Transverse colon (tissue), 4 donors: ENCODE results near the gene HSD17B8. TPM values are rescaled to one million over a fixed set of nuclear protein-coding genes. Genes with fewer than 3 reads are reported as not detected.

ENCODE experiments used
- DNase-seq: peaks from one replicate; pipeline ENCODE4 v3.0.0-alpha.2; 2019
- H3K27ac ChIP-seq, 4 donors: fragments of 200-600 bp; sonication (generic); 2 replicates each; pipeline ENCODE4 v1.5.1; 2016 to 2018; ENCODE audit warnings: inconsistent platforms in 4 of 4
- H3K27me3 ChIP-seq: fragments of 200-600 bp; sonication (generic); 2 replicates; pipeline ENCODE4 v1.5.1; 2017; ENCODE audit warnings: inconsistent platforms
- H3K36me3 ChIP-seq, 4 donors: fragments of 200-600 bp; sonication (generic); 2 replicates each; pipeline ENCODE4 v1.5.1; 2017 to 2019; ENCODE audit warnings: inconsistent platforms in 4 of 4
- H3K4me1 ChIP-seq, 4 donors: fragments of 200-600 bp; sonication (generic); 2 replicates each; pipeline ENCODE4 v1.5.1; 2017 to 2020; ENCODE audit warnings: inconsistent platforms in 4 of 4
- H3K4me3 ChIP-seq, 4 donors: fragments of 200-600 bp; sonication (generic); 1 replicate in 1 of 4; 2 replicates in 3 of 4; pipeline versions ENCODE4 v1.5.1 to v1.6.1; 2017 to 2019; ENCODE audit warnings: inconsistent platforms in 4 of 4
- H3K9me3 ChIP-seq, 2 donors: fragments of 200-600 bp; sonication (generic); 2 replicates each; pipeline ENCODE4 v1.5.1; 2017 to 2019; ENCODE audit warnings: inconsistent platforms in 2 of 2
- EP300 ChIP-seq: sonication (generic); formaldehyde crosslinking; IDR thresholded peaks from one replicate; pipeline ENCODE4 v1.6.1; 2017; ENCODE audit warnings: antibody characterized with exemption, low read depth
- POLR2A ChIP-seq: fragments of 450-650 bp; IDR thresholded peaks from one replicate; pipeline ENCODE4 v1.6.1; 2016; ENCODE audit warnings: antibody characterized with exemption, mild to moderate bottlenecking, moderate library complexity
- POLR2AphosphoS5 ChIP-seq, 3 donors: sonication (generic); formaldehyde crosslinking; IDR thresholded peaks; one replicate each; pipeline ENCODE4 v1.6.1; 2016; ENCODE audit warnings: antibody characterized with exemption in 3 of 3
- WGBS, 2 donors: methylation state at CpG; one replicate each; pipeline ENCODE4 v1.1.5; 2018; ENCODE audit warnings: low coverage in 1 of 2; 5-methylcytosine and 5-hydroxymethylcytosine counted together
- in situ Hi-C, 4 donors: fragments of 200-750 bp; cut with MboI; loops; one replicate each; pipeline versions ENCODE4 v1.15.0 to v1.15.1; 2017; ENCODE audit warnings: low sequenced_read_pairs in 3 of 4, low pct_ligation_motif_present in 1 of 4, low pct_unique_long_range_greater_than_20kb in 1 of 4
- intact Hi-C: fragments of 100-400 bp; cut with DNase I; formaldehyde crosslinking; loops from one replicate; pipeline ENCODE4 v1.15.1; 2023; ENCODE audit warnings: low total_unique reads
- total RNA-seq, 4 donors: library from RNA; depleted of rRNA; stranded (reverse); fragments of >200 nt; gene quantifications; one replicate each; pipeline ENCODE4 v1.1.0, GENCODE V29; 2016
- TF ChIP-seq, protein P1 (sequence below), 5 experiments: fragments of 200-600 bp in 3 of 5; fragments of 450-650 bp in 2 of 5; sonication (generic) in 3 of 5; IDR thresholded peaks; 1 replicate in 2 of 5; 2 replicates in 3 of 5; pipeline ENCODE4 v1.5.1; 2016 to 2017; ENCODE audit warnings: antibody characterized with exemption in 5 of 5, inconsistent platforms in 3 of 5, mild to moderate bottlenecking in 2 of 5, moderate library complexity in 1 of 5

The HSD17B8 gene
- total RNA-seq, 4 donors from 2014 or later, result 34.3 to 65.7 (median 43.1) TPM

- no peak for TF ChIP-seq POLR2AphosphoS5 (IDR thresholded peaks at IDR 0.05)
- TF ChIP-seq, protein P1, sequence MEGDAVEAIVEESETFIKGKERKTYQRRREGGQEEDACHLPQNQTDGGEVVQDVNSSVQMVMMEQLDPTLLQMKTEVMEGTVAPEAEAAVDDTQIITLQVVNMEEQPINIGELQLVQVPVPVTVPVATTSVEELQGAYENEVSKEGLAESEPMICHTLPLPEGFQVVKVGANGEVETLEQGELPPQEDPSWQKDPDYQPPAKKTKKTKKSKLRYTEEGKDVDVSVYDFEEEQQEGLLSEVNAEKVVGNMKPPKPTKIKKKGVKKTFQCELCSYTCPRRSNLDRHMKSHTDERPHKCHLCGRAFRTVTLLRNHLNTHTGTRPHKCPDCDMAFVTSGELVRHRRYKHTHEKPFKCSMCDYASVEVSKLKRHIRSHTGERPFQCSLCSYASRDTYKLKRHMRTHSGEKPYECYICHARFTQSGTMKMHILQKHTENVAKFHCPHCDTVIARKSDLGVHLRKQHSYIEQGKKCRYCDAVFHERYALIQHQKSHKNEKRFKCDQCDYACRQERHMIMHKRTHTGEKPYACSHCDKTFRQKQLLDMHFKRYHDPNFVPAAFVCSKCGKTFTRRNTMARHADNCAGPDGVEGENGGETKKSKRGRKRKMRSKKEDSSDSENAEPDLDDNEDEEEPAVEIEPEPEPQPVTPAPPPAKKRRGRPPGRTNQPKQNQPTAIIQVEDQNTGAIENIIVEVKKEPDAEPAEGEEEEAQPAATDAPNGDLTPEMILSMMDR (IDR thresholded peaks at IDR 0.05), result no peak
- no peak for TF ChIP-seq EP300
- no peak for TF ChIP-seq POLR2A
- Histone ChIP-seq H3K36me3 (peaks cover 0 to 23% (median 10%) of the 10 kb centered on the region in 4 donors), H3K9me3 (no peaks in the 10 kb centered on the region), H3K4me1 (peaks cover 27 to 48% (median 36%) of the 10 kb centered on the region in 4 donors), H3K27me3 (no peaks in the 10 kb centered on the region), H3K4me3 (no peak overlapping the region), H3K27ac (peak overlapping the region in 2 of 4 donors; percentile 6 to 11)
- no peak for DNase-seq
- intact Hi-C loops (no loop called here), in situ Hi-C loops (no loop called here)
- WGBS, 2 donors, result 58 to 67% methylated on average over 2 to 6 of the region's 6 CpGs
Measured at GRCh38 chr6:33198159-33198852, 6.1 kb upstream of the HSD17B8 start.

DNA sequence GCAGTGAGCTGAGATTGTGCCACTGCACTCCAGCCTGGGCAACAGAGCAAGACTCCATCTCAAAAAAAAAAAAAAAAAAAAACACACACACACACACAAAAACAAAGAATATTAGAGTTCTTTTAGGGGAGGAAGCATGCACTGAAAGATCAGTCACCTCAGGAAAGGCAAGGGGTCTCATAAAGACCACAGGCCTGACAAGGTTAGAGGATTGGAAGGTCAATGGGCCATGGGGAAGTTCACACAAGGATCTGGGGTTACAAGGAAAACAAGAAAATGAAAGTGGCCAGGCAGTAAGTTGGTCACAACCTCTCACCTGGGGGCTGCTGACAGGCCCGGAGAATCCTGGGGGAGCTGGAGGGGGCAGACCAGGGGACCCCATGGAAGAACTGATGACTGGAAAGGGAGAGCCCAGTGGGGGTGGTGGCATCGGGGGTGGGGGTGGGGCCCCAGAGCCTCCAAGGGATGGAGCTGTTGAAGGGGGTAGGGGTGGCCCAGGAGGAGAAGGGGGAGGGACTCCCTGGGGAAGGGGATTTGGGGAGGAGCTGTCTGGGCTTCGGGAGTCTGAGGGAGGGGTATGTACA is 5.5 kb upstream of the HSD17B8 start:
- H3K4me1 ChIP-seq, result peaks cover 27 to 51% (median 37%) of the 10 kb centered on the region in 4 donors
- in situ Hi-C loops (no loop called here), intact Hi-C loops (no loop called here)
- peak overlapping the region in 3 of 4 donors; percentile 76 to 84 (median 84) for H3K4me3 ChIP-seq
- TF ChIP-seq, protein P1 (IDR thresholded peaks at IDR 0.05), result no peak
- TF ChIP-seq EP300 (no peak), POLR2A (no peak), POLR2AphosphoS5 (IDR thresholded peaks at IDR 0.05) (no peak)
- H3K36me3 ChIP-seq, result peaks cover 0 to 24% (median 11%) of the 10 kb centered on the region in 4 donors
- no peaks in the 10 kb centered on the region for H3K9me3 ChIP-seq
- no peak for DNase-seq
- no peaks in the 10 kb centered on the region for H3K27me3 ChIP-seq
- peak overlapping the region; percentile 92 to 98 (median 95) for H3K27ac ChIP-seq
- 0 to 27% methylated on average over 1 to 3 of the region's 3 CpGs for WGBS, 2 donors

GRCh38 chr6:33199687-33200218 is 4.7 kb upstream of the HSD17B8 start:
- in situ Hi-C loops, result no loop called here
- H3K4me3 ChIP-seq, result peak overlapping the region; percentile 76 to 98 (median 84)
- DNase-seq, result peak; percentile 86
- H3K27ac ChIP-seq, result peak overlapping the region; percentile 92 to 98 (median 95)
- H3K9me3 ChIP-seq, result no peaks in the 10 kb centered on the region
- H3K36me3 ChIP-seq, result peaks cover 0 to 18% (median 8%) of the 10 kb centered on the region in 4 donors
- 0 to 17% methylated on average over 1 to 22 of the region's 26 CpGs for WGBS, 2 donors
- intact Hi-C loops, result no loop called here
- no peak for TF ChIP-seq POLR2AphosphoS5 (IDR thresholded peaks at IDR 0.05)
- TF ChIP-seq, protein P1 (IDR thresholded peaks at IDR 0.05), result peak in 1 of 5 experiments; percentile 14
- peaks cover 30 to 55% (median 43%) of the 10 kb centered on the region in 4 donors for H3K4me1 ChIP-seq
- no peaks in the 10 kb centered on the region for H3K27me3 ChIP-seq
